ENCODE data around the gene FASLG. TPM values are rescaled to one million over a fixed set of nuclear protein-coding genes. Genes with fewer than 3 reads are reported as not detected.

The FASLG gene
- total RNA-seq, 2 experiments from 2014 or later: 21.0 to 36.1 TPM

- Mint-ChIP-seq H3K27ac (peak overlapping the region; percentile 98), H3K36me3 (peaks cover 10% of the 10 kb centered on the region), H3K4me1 (peaks cover 56% of the 10 kb centered on the region), H3K27me3 (no peaks in the 10 kb centered on the region), H3K9me3 (ENCODE audit: low read depth) (peaks cover 5% of the 10 kb centered on the region), H3K4me3 (peak overlapping the region; percentile 58)
- ATAC-seq (peak; percentile 84), DNase-seq (peak; percentile 90)
- CTCF ChIA-PET: interaction anchor here (0.8 to 2.2 kb wide), 9 partner anchors 10 to 89 kb away, joined by 3 to 8 read pairs (median 6); no protein-coding TSS in a partner anchor
These were observed 40.2 kb downstream of the FASLG start for GRCh38 chr1:172699111-172699510.

- peak overlapping the region; percentile 58 for H3K4me3 Mint-ChIP-seq
- no peaks in the 10 kb centered on the region for H3K27me3 Mint-ChIP-seq
- H3K9me3 Mint-ChIP-seq (ENCODE audit: low read depth): peaks cover 5% of the 10 kb centered on the region
- H3K36me3 Mint-ChIP-seq: peaks cover 10% of the 10 kb centered on the region
- H3K4me1 Mint-ChIP-seq: peaks cover 55% of the 10 kb centered on the region
- no peak for DNase-seq
- no peak for ATAC-seq
- peak overlapping the region; percentile 98 for H3K27ac Mint-ChIP-seq
- CTCF ChIA-PET: interaction anchor here (0.8 to 2.2 kb wide), 11 partner anchors 9 to 90 kb away, joined by 3 to 8 read pairs (median 5); partner anchors contain the start of gene FASLG
These were observed 40.9 kb downstream of the FASLG start for GRCh38 chr1:172699695-172700227.

DNA sequence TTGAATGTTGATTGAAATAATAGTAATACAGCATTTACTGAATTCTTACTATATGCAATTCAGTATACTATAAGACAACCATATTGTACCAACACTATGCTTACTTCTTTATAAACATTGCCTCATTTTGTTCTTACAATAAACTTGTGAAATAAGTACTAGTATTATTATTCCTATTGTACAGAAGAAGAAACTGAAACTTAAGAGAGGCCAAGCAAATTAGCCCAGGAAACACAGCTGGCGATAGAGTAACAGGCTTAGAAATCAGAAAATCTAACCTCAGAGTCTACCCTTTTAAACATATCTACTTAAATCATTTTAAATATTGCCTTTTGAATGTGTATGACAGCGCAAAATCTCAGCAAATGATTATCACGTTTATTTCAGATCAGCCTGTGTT is 41.7 kb downstream of the FASLG start:
- ATAC-seq (no peak), DNase-seq (no peak)
- H3K36me3 Mint-ChIP-seq: peaks cover 5% of the 10 kb centered on the region
- H3K4me1 Mint-ChIP-seq: peaks cover 49% of the 10 kb centered on the region
- CTCF ChIA-PET: interaction anchor here (1.0 to 2.2 kb wide), 8 partner anchors 8 to 90 kb away, joined by 3 to 8 read pairs (median 4); partner anchors contain the start of gene FASLG
- no peaks in the 10 kb centered on the region for H3K27me3 Mint-ChIP-seq
- H3K9me3 Mint-ChIP-seq (ENCODE audit: low read depth): no peaks in the 10 kb centered on the region
- H3K4me3 Mint-ChIP-seq: no peak overlapping the region
- H3K27ac Mint-ChIP-seq: peak overlapping the region; percentile 58

DNA sequence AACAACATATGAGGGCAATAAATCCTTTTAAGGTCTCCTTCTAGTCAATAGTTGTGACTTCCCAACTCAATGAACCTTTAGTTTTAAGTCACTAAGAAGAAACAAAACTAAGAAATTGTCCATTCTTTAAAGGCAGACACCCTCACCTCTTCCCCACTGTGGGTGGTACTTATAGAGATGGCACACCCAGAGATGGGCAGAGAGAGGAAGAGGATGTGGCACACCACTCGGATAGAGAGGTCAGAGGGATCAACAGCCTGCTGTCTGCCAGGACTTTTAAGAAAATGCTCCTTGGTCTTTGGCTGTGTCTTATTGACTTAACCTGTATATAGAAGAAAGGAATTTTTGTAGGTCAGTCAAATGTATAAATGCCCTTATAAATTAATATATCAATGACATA is 45.1 kb downstream of the FASLG start:
- no peaks in the 10 kb centered on the region for H3K9me3 Mint-ChIP-seq (ENCODE audit: low read depth)
- peak; percentile 76 for DNase-seq
- H3K4me3 Mint-ChIP-seq: peak overlapping the region; percentile 29
- ATAC-seq: no peak
- peaks cover 46% of the 10 kb centered on the region for H3K4me1 Mint-ChIP-seq
- H3K27me3 Mint-ChIP-seq: no peaks in the 10 kb centered on the region
- no peak overlapping the region for H3K27ac Mint-ChIP-seq
- CTCF ChIA-PET: interaction anchor here (1.0 to 2.9 kb wide), 4 partner anchors 10 to 29 kb away, joined by 3 to 13 read pairs (median 5); no protein-coding TSS in a partner anchor
- peaks cover 7% of the 10 kb centered on the region for H3K36me3 Mint-ChIP-seq

DNA sequence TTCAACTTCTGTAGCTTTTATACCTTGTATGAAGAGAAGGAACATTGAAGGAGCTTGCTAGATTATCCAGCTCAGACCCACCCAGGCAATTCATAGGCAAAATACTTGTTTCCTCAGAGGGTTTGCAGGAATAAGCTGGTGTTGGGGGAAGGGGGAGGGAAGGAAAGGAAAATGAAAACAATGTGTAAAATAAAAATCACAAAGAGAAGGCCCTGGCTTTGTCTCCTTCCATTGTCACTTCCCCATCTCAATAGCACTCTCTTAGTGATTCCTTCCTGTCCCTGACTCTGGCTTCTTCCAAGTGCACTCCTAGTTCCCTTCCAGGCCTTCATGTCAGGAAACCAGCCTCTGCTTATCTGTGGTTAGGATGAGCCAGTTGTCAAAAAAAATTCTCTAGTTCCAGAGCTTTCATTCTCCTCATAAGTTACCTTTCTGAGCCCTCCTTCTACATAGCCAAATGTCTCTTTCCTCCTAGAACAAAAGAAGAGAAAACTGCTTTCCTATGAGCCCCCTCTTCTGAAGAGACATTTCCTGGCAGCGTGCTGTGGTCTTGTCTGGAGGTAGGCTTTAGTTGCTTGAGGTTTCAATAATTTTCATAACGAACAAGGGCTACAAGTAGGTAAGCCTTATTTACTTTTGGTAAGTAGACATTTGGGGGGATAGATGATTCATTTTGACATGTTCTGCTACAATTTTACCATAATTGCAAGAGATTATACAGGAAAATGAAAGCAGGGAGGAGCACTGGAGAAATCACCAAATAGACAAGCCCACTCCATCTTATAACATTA is 45.7 kb downstream of the FASLG start:
- Mint-ChIP-seq H3K4me1 (peaks cover 46% of the 10 kb centered on the region), H3K27ac (no peak overlapping the region), H3K4me3 (peak overlapping the region; percentile 29), H3K27me3 (no peaks in the 10 kb centered on the region), H3K9me3 (ENCODE audit: low read depth) (no peaks in the 10 kb centered on the region), H3K36me3 (peaks cover 9% of the 10 kb centered on the region)
- DNase-seq: no peak
- CTCF ChIA-PET: interaction anchor here (1.0 to 2.9 kb wide), 4 partner anchors 9 to 29 kb away, joined by 3 to 13 read pairs (median 5); no protein-coding TSS in a partner anchor
- no peak for ATAC-seq

GRCh38 chr1:172708452-172708851 is 49.5 kb downstream of the FASLG start:
- CTCF ChIA-PET: interaction anchor here (0.8 to 2.2 kb wide), 8 partner anchors 9 to 99 kb away, joined by 3 to 23 read pairs (median 4); no protein-coding TSS in a partner anchor
- H3K4me3 Mint-ChIP-seq: peak overlapping the region; percentile 1
- peaks cover 50% of the 10 kb centered on the region for H3K4me1 Mint-ChIP-seq
- peaks cover 13% of the 10 kb centered on the region for H3K36me3 Mint-ChIP-seq
- H3K27ac Mint-ChIP-seq: peak overlapping the region; percentile 71
- no peaks in the 10 kb centered on the region for H3K27me3 Mint-ChIP-seq
- peak; percentile 77 for ATAC-seq
- DNase-seq: peak; percentile 54
- H3K9me3 Mint-ChIP-seq (ENCODE audit: low read depth): no peaks in the 10 kb centered on the region

GRCh38 chr1:172711558-172711957 is 52.7 kb downstream of the FASLG start:
- DNase-seq (no peak), ATAC-seq (no peak)
- Mint-ChIP-seq H3K4me3 (no peak overlapping the region), H3K36me3 (peaks cover 11% of the 10 kb centered on the region), H3K9me3 (ENCODE audit: low read depth) (no peaks in the 10 kb centered on the region), H3K27ac (no peak overlapping the region), H3K27me3 (no peaks in the 10 kb centered on the region), H3K4me1 (peaks cover 54% of the 10 kb centered on the region)
- CTCF ChIA-PET: interaction anchor here (1.4 to 3.0 kb wide), 2 partner anchors 72 to 102 kb away, joined by 3 to 15 read pairs; no protein-coding TSS in a partner anchor

DNA sequence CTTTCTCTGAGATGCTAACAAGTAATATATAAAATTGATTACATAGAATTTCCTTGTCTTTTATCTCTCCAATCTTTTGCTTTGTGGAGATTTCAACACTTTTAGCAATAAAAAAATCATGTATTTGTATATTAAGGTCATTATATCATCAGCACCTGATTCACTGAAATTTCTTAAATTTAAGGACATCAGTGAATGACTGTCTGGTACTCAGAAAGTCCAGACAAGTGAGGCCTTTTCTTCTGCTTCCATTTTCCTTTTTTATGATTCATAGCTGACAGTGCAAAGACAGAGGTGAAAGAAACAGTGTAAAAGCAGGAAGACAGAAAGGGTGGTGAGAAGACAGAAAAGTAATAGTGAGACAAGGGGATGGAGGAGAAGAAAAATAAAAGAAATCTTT is 54.6 kb downstream of the FASLG start:
- no peaks in the 10 kb centered on the region for H3K9me3 Mint-ChIP-seq (ENCODE audit: low read depth)
- peaks cover 50% of the 10 kb centered on the region for H3K4me1 Mint-ChIP-seq
- ATAC-seq: peak; percentile 28

More for the DNA sequence above, 54.6 kb downstream of the FASLG start:
- no peak overlapping the region for H3K4me3 Mint-ChIP-seq
- peaks cover 16% of the 10 kb centered on the region for H3K36me3 Mint-ChIP-seq
- H3K27ac Mint-ChIP-seq: no peak overlapping the region
- CTCF ChIA-PET: interaction anchor here (1.3 to 3.0 kb wide), 5 partner anchors 10 to 104 kb away, joined by 3 to 15 read pairs (median 4); no protein-coding TSS in a partner anchor
- no peak for DNase-seq
- no peaks in the 10 kb centered on the region for H3K27me3 Mint-ChIP-seq

Other genes starting within 250 kb of the FASLG start
- gene C1orf105, start 238.4 kb upstream of the FASLG start, total RNA-seq: not detected
- gene PIGC, start 215.0 kb upstream of the FASLG start, total RNA-seq: 10 to 100 TPM; 20.9 to 23.8 TPM
- 10 to 100 TPM; 28.9 to 32.8 TPM for gene SUCO, start 126.0 kb upstream of the FASLG start, total RNA-seq

Measured in activated CD8-positive, alpha-beta memory T cell treated with anti-CD3 and anti-CD28 coated beads, Interleukin-2, amount 10 ng/mL, durations not matched to agents 7 days and 5 days (primary cell).